GM04503 (cell line): ENCODE results near the gene GIGYF2.
"Not testable (repeated sequence)": the region's sequence is repeated elsewhere in the genome, so short reads cannot be mapped to it uniquely, and the experiment has no call there.

Experiments
- DNase-seq: peaks from one replicate; pipeline ENCODE4 v3.0.0-alpha.2; 2012; ENCODE audit warnings: low read depth

Gene GIGYF2, protein sequence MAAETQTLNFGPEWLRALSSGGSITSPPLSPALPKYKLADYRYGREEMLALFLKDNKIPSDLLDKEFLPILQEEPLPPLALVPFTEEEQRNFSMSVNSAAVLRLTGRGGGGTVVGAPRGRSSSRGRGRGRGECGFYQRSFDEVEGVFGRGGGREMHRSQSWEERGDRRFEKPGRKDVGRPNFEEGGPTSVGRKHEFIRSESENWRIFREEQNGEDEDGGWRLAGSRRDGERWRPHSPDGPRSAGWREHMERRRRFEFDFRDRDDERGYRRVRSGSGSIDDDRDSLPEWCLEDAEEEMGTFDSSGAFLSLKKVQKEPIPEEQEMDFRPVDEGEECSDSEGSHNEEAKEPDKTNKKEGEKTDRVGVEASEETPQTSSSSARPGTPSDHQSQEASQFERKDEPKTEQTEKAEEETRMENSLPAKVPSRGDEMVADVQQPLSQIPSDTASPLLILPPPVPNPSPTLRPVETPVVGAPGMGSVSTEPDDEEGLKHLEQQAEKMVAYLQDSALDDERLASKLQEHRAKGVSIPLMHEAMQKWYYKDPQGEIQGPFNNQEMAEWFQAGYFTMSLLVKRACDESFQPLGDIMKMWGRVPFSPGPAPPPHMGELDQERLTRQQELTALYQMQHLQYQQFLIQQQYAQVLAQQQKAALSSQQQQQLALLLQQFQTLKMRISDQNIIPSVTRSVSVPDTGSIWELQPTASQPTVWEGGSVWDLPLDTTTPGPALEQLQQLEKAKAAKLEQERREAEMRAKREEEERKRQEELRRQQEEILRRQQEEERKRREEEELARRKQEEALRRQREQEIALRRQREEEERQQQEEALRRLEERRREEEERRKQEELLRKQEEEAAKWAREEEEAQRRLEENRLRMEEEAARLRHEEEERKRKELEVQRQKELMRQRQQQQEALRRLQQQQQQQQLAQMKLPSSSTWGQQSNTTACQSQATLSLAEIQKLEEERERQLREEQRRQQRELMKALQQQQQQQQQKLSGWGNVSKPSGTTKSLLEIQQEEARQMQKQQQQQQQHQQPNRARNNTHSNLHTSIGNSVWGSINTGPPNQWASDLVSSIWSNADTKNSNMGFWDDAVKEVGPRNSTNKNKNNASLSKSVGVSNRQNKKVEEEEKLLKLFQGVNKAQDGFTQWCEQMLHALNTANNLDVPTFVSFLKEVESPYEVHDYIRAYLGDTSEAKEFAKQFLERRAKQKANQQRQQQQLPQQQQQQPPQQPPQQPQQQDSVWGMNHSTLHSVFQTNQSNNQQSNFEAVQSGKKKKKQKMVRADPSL (N-terminal part only)

DNA sequence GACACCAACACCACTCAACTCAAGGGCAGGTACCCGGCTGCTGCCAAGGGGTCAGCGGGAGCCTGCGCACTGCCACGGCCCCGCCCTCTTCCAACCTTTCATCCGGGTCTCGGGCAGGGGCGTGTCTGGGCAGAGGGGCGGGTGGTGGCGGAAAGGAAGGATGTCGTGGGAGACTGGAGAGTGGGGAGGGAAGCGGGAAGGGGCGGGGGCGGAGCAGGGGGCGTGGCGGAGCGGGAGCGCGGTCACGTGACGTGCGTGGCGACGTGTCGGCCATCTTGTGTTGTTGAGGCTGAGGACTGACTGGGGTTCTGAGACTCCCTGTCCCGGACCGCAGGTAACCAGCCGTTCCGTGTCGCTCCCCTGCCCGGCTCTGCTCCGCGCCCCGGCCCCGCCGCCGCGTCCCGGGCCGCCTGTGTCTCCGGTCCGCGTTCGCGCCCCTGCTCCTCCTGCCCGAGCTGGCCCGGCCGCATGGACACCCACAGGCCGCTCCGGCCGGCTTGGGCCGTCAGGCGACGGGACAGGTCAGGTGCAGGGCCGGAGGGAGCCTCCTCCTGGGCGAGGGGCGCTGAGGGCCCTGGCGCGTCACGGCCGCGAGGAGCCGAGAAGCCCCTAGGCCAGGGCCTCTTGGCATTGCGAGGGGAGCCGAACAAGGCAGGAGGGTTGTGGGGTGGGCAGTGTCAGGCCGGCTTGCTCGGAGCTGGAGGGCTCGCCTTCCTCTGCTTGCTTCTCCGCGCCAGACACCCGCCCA, at the start of gene GIGYF2:
Gene GIGYF2 (plus strand): TSS at position 273 of the 748 bp plus-strand sequence. CDS start 37,867 bp downstream, outside the sequence.
- peak; percentile 70 for DNase-seq

DNA sequence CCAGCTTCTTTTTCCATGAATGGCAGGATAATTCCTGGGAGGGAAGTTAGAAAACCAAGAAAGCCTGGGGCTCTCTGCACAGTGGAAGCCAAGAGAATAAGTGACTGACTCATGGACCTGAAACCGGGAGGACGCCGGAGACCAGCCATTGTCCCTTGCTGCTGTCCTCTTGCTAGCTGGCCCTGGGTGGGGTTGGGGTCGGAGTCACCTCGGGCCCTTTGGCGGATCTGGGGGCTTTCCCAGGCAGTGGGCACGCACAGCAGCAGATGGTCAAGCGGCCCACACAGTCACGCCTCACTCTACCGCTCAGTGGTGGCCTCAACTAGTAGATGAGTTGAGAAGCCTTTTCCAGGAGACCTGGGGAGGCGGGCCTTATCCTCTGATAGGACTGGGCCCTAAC, 48.1 kb upstream of the GIGYF2 start:
- DNase-seq: no peak

DNA sequence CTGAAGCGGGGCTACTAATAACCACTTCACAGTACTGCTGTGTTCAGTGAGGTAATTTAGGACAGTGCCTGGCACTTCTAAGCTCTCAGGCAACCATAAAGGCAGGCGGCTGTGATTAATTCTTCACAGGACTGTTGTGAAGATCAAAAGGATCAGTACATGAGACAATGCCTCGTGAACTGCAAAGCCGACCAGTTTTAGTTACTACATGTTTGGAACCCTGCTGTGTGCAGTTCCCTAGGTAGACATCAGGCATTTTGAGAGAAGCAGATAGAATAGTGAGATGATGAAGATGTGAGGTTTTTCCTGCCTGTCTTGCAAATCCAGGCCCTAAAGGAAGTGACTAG, 44.7 kb upstream of the GIGYF2 start:
- DNase-seq: peak; percentile 38

DNA sequence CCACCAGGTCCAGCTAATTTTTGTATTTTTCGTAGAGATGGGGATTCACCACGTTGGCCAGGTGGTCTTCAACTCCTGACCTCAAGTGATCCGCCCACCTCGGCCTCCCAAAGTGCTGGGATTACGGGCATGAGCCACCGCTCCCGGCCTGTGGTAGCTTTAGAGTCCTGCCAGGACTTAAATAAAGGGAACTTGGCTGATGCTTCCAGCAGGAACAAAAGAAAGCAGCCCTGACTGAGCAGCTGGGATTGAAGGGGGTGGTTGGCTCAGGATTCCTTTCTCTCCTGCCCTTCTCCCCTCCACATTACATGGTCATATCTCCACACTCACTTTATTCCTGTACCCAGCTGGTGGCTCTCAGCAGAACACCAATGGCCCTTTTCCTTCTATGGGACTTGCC, 43.7 kb upstream of the GIGYF2 start:
- no peak for DNase-seq

DNA sequence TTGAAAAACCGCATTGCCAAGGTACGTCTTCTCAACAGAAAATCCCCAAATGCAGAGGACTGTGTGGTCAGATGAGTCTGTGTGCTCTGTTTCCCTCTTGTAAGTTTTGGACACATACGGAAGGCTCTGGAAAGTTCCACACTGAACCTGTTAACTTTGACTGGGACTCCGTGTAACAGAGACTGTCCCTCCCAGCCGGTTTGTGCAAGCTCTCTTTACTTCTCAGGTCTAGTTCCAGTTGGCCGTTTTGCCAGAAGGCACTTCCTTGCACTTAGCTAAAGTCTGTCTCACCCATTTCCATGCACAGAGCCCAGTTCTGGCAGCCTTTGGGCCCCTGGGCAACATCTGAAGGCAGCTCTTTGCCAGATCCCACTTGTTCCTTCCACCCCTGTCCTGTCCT, 41.7 kb upstream of the GIGYF2 start:
- no peak for DNase-seq

DNA sequence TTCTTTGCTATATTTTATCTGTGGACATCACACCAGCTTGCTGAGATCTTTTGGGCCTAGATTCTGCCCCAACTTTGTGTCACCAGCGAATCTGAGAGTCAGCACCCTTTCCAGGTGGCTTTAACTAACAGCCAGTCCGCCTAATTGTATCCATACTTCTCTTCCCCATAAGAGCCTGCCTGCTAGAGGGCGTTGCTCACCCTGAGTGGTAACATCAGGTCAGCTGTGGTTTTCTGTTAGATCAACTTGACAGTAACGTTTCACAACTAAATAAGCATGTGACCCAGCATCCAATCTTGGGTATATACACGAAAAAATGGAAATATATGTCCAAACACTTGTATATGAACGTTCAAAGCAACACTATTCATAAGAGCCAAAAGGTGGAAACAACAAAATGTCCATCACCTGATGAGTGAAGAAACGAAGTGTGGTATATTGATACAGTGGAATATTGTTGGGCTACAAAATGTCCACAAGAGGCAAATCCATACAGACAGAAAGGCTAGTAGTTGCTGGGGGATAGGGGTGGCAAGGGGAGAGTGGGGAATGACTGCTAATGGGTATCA, 38.8 kb upstream of the GIGYF2 start:
- no peak for DNase-seq

DNA sequence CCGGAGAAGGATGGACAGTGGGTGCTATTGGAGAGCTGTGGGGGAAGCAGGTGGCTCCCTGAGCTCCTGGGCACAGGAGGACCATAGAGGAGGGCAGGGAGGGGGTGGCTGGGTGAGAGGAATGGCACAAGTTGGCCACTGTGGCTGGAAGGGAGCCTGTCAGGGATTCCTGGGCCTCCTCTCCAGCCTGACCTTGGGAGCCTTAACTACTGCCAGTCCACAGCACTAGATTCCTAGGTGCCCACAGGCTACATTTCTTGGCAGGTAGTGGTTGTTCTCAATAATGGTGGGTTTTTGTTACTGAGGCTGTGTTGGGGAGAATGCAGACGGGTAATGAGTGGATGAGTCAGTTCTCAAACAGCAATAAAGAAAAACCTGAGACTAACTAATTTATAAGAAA, 37.8 kb upstream of the GIGYF2 start:
- DNase-seq: no peak

DNA sequence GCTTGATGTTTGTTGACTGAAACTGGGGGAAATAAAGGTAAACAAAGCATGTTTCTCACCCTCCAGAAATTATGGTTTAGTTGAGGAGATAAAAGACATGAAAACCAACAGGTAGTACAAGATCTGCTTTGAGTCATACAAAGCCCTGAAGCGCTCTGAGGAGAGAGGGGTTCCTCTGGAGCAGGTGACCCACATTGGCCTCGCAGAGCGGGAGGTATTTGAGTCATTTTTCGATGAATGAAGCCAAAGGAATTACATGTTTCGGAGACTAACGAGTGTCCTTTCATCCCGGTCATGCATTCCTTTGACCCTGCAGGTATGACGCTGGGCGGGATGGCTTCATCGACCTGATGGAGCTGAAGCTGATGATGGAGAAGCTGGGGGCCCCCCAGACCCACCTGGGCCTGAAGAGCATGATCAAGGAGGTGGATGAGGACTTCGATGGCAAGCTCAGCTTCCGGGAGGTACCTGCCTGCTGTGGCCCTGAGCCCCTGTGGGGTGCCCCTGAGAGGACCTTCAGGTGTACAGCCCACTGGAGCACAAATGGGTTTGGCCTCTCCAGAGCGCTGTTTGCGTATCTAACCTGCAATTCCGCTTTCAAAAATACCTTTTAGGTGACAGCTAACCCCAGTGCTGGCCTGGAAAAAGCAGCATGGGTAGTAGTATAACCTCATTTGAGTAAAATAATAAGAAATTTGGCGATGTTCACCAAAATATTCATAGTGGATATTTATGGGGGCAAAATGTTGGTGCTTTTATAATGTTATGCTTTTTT, 34.5 kb upstream of the GIGYF2 start:
- DNase-seq: no peak

DNA sequence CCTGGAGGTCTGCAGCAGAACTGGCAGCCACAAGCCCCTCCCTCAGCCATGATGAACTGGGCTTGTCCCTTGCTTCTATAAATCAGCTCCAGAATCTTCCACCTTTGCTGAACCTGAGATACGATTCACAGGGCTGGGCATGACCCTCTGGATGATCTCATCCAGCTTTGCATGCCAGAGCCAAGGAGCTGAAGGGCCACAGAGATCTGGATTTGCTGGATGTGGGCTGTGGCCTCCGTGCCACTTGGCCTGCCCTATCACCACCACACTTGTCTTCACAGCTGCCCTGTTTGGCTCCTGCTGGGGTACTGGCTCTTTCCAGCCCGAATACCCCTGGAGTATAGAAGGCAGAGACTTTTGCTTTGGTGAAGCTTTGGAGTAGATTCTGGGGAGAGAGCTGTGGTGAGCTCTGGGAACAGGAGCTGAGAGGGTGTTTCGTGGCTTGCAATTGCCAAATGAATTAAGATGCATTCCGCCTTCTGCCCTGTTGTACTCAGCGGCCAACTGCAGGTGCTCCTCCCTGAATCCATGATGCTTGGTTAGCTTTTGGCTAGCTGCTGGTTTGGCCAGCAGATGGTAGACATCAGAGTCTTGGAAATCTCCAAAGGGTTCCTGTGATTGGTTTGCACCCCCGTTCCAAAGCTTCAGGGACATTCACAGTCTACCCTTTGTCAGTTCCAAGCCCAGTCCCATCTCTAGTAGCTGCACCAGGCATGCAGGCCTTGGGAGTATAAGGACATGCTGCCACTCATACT, 30.9 kb upstream of the GIGYF2 start:
- no peak for DNase-seq

DNA sequence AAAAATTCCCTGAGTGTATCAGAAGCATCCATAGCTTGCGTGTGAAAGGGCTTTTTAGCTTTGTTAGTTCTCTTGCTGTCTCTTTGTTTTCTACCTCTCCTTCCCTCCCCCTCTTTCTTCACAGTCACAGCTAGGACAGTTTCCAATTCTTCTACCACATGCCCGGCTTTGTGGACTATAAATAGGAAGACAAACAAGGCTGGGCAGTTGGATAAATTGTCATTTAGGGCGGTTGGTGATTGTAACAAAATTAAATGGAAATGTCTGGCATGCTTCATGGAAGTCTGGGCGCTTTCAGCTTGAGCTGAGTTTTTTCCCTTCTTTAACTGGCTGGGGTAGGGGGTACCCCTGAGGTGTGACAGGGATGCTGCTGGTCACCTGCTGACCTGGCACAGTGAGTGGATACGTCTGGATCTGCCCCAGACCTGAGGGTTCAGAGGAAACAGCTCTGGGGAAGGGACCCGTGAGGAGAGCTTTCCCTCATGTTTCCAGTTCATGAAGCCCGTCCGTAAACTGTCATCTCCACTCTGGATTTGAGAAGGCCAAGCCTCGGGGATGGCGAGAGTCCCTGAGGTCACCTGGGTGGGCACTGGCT, 29.0 kb upstream of the GIGYF2 start:
- DNase-seq: no peak

DNA sequence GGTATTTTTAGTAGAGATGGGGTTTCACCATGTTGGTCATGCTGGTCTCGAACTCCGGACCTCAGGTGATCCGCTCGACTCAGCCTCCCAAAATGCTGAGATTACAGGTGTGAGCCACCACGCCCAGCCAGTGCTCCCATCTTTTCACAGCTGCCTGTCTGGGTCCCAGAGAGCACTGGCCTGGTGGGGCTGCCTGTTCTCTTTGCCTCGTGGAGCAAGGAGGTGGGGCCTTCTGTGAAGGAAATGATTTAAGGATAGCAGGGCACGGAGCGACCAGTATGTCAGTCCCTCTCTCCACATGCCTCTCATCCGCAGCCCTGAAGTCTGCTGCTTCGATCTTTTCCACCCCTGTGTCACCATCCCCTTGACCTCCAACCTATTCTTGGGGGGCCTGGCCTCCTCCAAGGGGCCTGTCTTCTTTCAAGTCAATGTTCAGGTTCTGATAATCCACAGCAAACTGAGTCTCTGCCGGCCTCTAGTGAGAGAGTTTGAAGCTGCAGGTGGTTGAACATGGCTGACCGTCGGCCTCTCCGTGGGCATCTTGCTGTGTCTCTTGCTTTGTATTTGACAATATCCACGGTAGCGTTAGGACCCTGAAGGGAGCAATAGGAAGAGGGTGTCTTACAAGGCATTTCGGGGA, 28.2 kb upstream of the GIGYF2 start:
- DNase-seq: no peak

DNA sequence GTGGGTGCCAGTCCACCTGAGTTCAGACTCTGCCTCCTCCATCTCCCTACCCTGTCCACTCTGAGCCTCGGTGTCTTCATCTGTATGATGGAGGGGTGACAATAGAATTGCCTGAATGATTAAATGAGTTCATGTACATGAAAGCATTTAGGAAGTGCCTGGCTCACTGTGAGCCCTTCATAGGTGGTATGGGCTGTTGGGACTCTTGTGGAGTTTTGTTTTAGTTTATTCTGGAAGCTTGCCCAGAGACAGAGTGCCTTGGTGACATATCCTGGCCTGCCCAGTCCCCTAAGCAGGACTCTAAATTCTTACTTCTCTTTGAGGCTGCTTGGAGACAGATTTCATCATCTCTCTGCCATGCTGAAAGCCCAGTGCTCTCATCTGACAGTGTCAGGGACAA, 24.5 kb upstream of the GIGYF2 start:
- DNase-seq: no peak

DNA sequence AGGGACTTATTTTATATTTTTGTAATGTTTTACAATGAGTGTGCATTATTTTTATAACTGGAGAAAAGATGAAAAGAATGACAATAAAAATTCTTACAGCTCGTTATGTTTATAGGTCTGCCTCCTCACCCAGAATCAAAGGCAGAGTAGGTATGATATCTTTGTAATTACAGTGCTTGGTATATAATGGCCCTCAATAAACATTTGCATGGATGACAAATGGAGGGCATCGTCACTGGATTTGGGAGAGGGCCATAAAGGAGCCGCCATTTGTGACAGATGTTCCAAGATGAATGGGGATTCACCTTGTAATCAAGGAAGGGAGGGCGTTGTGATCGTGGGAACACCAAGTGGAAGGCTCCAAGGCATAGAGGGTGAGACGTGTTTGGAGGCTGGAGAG, 22.6 kb upstream of the GIGYF2 start:
- DNase-seq: no peak

DNA sequence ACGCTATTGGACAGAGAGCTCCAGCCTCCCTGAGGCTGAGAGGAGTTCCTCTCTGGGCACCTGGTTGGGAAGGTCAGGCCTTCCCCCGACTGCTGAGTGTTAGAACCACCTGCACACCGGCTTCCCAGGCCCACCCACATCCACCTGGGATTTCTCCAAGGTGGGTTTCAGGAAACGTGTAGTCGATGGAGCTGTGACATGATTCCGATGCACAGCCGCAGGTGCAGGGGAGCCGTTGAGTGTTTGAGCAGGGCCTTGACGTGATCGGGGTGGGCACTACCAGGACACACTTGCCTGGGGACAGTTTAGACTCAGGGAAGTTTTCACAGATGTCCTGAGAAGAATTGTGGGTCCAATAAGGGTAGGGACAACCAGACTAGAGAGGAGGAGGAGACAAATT, 21.8 kb upstream of the GIGYF2 start:
- DNase-seq: no peak

DNA sequence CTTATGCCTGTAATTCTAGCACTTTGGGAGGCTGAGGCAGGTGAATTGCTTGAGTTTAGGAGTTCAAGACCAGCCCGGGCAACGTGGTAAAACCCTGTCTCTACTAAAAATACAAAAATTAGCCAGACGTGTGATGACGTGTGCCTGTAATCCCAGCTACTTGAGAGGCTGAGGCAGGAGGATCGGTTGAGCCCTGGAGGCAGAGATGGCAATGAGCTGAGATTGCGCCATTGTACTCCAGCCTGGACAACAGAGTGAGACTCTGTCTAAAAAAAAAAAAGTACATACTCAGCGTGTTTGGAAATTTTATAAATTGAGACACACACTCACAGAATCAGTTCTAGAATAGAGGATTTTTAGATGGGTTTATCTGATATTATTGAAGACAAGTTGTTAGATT, 17.1 kb upstream of the GIGYF2 start:
- DNase-seq: no peak

DNA sequence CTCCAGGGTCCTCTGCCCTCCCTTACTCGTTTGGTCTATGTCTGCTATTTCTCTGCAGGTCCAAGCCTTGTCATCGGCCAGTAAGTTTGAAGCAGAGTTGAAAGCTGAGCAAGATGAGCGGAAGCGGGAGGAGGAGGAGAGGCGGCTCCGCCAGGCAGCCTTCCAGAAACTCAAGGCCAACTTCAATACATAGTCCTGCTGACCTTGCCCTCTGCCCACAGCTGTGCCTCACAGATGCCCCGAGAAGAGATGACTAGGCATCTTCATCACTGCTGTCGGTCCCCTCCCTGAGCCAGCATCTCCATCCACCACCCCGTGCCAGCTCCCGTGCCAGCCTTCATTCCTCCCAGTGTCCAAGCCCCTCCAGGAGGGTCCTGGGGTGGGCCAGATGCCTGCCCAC, 15.6 kb upstream of the GIGYF2 start:
- no peak for DNase-seq

DNA sequence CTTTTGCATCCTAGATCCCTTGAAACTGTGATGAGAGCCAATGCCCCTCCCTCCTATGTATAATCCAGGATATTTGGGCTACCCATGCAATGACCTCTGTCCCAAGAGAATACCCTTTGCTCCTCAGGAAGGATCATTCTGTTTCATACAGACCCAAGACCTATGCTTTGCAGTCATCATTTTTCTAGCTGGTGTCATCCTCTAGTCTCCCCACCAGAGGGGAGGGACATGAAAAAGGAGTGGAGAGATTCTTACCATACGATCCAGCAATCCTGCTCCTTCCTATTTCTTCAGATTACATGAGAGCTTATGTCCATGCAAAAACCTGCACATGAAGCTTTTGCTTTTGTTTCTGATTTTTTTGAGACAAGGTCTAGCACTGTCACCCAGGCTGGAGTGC, 13.8 kb upstream of the GIGYF2 start:
- no peak for DNase-seq

DNA sequence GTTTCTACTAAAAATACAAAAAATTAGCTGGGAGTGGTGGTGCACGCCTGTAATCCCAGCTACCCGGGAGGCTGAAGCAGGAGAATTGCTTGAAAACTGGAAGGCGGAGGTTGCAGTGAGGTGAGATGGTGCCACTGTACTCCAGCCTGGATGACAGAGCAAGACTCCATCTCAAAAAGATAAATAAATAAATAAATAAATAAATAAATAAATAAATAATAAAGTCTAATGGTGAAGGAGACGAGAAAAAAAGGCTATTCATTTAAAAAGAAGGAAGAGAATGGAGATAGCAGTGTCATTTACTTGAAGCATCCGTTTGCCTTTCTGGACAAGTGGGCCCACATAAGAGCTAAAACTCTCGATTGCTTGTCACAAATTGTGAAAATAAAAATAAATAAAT, 11.7 kb upstream of the GIGYF2 start:
- not testable (repeated sequence) for DNase-seq
